HG03439 (cell line): ENCODE data around the gene PKD2L2.
"Not testable (repeated sequence)": the region's sequence is repeated elsewhere in the genome, so short reads cannot be mapped to it uniquely, and the experiment has no call there.

Source experiments
- ATAC-seq: cut with Tn5 transposase; IDR thresholded peaks from one replicate; pipeline ENCODE4 v1.9.1; 2021; ENCODE audit warnings: mild to moderate bottlenecking, moderate library complexity; ENCODE audit not compliant: unreplicated experiment

Gene PKD2L2

DNA sequence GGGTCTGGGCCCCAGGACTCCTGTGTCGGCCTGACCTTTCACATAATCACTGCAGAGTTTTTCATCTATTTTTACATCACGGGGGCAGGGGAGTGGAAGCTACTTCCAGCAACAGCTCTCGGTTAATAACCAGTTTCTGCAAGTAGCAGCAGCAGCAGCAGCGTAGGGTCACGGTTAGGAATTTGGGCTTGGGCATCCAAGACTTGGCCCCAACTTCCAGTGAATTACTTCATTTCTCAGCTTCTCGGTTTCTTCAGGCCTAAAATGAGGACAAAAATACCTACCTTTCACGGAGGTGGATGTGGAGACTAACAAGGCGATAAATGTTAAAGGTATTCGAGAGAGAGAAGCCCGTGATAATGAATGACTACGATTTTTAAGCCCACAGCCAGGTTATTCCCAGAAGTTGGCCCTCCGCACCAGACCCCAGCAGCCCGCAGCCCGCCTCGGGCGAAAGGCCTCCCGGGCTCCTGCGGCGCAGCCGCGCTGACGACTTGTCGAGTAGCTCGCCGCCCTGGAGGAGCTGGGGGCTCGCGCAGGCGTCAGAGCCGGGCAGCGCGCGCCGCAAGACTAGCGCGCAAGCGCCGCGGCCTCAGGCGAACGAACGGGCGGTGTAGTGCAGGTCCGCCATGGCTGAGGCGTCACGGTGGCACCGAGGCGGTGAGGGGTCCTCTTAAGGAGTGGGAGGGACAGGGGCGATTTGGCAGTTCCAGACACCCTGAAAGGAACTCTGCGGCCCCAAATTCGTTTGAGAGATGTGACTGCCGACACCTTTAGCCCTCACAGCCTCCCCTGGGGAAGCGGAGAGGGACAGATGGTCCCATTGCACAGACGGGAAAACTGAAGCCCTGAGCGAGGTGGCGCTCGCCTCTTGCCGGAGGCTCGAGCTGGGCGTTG lies at the start of gene PKD2L2:
TSS of gene PKD2L2 (plus strand) at position 595 of the 897 bp plus-strand sequence. CDS start at position 630, 35 bp downstream.
- ATAC-seq = peak; percentile 97

DNA sequence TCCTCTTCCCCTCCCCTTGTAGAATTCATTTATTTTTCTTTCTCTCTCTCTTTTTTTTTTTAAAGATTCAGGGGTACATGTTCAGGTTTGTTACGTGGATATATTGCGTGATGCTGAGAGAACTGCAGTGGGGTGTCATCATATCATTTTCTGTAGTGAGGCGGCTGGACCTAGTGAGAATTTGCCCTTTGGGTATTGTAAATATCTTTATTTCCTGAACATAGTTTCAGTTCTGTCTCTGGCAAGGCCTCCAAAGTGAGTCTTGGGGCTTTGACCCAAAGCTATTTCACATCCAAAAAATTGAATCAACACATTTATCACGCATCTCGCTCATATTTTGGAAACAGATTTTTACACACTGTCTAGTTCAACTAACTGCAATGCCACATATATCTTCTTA lies 47.0 kb upstream of the PKD2L2 start:
- no peak for ATAC-seq

GRCh38 chr5:137843676-137844299 lies 45.5 kb upstream of the PKD2L2 start:
- no peak for ATAC-seq

DNA sequence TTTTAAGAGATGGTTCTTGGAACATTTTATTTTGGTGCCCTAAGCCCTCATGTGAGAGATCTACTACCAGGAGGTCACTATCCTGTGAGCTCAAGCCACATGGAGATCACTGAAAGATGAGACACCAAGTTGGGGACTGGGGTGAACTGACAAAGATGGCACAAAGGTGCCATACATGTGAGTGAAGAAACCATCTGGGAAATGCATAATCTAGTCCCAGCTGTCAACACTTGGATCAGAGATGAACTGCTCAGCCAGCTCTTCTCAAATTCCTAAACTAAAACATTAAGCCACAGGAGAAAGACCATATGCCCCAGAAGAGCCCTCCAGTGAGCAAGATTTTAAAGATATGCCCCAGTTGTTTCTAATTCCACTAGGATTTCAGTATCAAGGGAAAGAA lies 43.8 kb upstream of the PKD2L2 start:
- no peak for ATAC-seq

- no peak for ATAC-seq
Observed at GRCh38 chr5:137847687-137848086, 41.6 kb upstream of the PKD2L2 start.

DNA sequence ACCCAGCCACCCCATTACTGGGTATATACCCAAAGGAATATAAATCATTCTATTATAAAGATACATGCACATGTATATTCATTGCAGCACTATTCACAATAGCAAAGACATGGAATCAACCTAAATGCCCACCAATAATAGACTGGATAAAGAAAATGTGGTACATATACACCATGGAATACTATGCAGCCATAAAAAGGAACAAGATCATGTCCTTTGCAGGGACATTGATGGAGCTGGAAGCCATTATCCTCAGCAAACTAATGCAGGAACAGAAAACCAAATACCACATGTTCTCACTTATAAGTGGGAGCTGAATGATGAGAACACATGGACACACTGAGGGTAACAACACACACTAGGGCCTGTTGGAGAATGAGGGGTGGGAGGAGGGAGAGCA lies 36.1 kb upstream of the PKD2L2 start:
- ATAC-seq = not testable (repeated sequence)

DNA sequence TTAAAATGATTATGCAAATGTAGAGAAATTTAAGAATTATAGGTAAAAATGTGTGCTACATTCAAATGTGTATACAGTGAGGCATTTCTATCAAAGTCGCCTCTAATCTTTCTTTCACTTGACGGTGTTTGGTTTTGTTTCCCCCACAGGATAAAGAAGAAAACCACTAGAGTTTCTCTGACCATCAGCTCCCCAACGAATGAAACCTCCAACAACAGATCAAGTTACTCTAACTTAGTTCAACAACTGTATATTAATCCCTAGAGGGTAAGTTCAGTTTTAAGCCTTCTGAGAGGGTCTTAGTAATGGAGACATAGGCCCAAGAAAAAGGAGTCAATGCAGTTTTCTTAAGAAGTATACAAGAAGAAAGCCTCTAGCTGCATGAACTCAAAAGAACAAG lies 33.1 kb upstream of the PKD2L2 start:
- ATAC-seq = no peak

GRCh38 chr5:137856916-137857862 lies 32.1 kb upstream of the PKD2L2 start:
- ATAC-seq = no peak

DNA sequence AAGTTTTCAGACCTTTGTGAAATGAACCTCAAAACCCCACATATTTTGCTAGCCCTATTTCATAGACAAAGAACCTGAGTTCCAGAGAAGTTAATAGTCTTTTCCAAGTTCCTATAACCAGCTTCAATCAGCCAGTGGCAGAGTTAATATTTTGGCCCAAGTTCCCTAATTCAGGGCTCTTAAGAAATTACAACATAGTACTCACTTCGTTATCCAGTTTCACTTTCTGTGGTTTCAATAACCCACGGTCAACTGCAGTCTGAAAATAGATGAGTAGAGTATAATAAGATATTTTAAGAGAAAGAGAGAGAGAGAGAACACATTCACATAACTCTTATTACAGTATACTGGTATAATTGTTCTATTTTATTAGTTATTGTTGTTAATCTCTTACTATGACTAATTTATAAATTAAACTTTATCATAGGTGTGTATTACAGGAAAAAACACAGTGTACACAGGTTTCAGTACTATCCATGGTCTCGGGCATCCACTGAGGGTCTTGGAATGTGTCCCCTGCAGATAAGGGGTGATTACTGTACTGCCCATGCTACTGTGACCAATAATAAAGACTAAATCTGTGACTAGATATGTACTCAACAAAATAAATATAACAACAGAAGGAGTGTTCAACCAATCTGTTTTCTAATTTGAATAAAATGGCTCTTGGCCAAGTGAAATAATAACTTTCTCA lies 30.9 kb upstream of the PKD2L2 start:
- peak; percentile 80 for ATAC-seq

- no peak for ATAC-seq
Observed at GRCh38 chr5:137858954-137859353, 30.3 kb upstream of the PKD2L2 start.

GRCh38 chr5:137862251-137862650 lies 27.0 kb upstream of the PKD2L2 start:
- no peak for ATAC-seq

DNA sequence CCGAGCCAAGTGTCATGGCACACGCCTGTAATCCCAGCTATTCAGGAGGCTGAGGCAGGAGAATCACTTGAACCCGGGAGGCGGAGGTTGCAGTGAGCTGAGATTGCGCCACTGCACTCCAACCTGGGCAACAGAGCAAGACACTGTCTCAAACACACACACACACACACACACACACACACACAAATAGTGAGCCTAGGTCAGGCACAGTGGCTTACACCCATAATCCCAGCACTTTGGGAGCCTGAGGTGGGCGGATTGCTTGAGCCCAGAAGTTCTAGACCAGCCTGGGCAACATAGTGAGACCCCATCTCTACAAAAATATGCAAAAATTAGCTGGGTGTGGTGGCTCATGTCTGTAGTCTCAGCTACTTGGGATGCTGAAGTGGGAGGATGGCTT lies 25.6 kb upstream of the PKD2L2 start:
- not testable (repeated sequence) for ATAC-seq

DNA sequence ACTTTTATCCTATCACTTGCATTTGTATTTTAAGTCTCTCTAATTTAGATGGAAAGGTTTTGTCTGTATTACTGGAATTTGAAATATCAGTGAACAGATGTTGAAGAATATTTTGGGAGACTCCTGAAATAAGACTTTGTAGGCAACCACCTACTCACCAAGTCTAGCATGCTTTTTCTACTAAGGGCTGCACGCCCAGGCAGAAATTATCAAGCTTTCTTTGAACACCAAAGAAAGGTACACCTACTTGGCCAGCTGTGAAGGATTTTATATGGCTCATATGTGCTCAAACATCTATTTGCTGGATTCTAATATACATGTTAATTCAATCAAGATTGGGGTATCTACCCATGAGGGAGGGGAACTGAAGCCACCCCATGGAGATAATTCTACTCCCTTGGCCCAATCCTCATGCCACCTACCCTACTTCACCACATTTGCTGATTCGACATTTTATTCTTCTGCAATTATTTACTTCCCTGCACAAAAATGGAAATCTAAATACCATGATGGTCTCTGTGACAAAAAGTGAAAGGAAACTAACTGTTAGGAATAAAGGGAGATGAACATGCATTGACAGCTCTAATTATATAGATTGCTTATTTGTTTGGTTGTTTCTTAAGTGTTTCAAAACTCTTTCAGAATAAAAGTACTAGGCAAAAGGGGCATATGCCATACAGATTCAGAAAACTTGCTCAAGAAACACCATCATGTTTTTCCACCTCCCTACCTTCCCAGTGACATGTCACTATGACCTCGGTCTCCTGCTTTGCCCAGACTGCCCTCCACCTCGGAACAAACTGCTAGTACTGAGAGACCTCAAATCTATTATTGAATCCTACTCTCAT lies 22.5 kb upstream of the PKD2L2 start:
- no peak for ATAC-seq

- ATAC-seq = no peak
Observed at GRCh38 chr5:137867664-137868063, 21.6 kb upstream of the PKD2L2 start, which contains the start of gene MYOT. Gene MYOT, plus strand, starts transcription at chr5:137867860. Its CDS starts 2,792 bp downstream, at chr5:137870652.

- no peak for ATAC-seq
Observed at GRCh38 chr5:137870647-137871339, 18.5 kb upstream of the PKD2L2 start.

- no peak for ATAC-seq
Observed at GRCh38 chr5:137871571-137871970, 17.7 kb upstream of the PKD2L2 start.

DNA sequence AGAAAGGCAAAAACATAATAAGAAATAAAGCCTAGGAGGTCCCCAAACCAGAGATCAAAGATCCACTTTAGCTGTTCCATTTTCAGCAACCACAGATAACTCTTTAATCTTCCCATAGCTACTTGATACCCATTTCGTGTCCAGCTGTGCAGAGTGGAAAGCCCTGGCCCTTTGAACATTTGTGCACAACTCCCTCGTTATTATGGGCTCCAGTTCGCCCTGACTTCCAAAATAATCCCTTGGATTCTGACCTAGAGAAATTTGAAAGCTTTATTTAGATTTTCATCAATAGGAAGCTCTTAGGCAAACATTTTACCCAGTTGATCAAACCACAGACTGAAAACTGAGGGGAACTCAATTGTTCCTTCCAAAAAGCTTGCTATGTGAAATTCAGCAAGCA lies 16.8 kb upstream of the PKD2L2 start:
- no peak for ATAC-seq

- no peak for ATAC-seq
Observed at GRCh38 chr5:137876101-137876500, 13.2 kb upstream of the PKD2L2 start.

- no peak for ATAC-seq
Observed at GRCh38 chr5:137880313-137880712, 8.9 kb upstream of the PKD2L2 start.
